ENCODE measurements around the gene IL12RB1.

The IL12RB1 gene

GRCh38 chr19:18126097-18126496 lies 39.4 kb upstream of the IL12RB1 start:
- no peak for DNase-seq (ENCODE audit: low read depth)
- in situ Hi-C loops (cut with HindIII; ENCODE audit: low sequenced_read_pairs), result no loop called here
- TF ChIP-seq, protein P1, sequence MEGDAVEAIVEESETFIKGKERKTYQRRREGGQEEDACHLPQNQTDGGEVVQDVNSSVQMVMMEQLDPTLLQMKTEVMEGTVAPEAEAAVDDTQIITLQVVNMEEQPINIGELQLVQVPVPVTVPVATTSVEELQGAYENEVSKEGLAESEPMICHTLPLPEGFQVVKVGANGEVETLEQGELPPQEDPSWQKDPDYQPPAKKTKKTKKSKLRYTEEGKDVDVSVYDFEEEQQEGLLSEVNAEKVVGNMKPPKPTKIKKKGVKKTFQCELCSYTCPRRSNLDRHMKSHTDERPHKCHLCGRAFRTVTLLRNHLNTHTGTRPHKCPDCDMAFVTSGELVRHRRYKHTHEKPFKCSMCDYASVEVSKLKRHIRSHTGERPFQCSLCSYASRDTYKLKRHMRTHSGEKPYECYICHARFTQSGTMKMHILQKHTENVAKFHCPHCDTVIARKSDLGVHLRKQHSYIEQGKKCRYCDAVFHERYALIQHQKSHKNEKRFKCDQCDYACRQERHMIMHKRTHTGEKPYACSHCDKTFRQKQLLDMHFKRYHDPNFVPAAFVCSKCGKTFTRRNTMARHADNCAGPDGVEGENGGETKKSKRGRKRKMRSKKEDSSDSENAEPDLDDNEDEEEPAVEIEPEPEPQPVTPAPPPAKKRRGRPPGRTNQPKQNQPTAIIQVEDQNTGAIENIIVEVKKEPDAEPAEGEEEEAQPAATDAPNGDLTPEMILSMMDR (IDR thresholded peaks at IDR 0.05; ENCODE audit: low read depth, low read length, missing control alignments), result no peak
- no peak overlapping the region for H3K4me3 ChIP-seq (ENCODE audit: low read depth, low read length)

- in situ Hi-C loops (cut with HindIII; ENCODE audit: low sequenced_read_pairs), result no loop called here
- no peak overlapping the region for H3K4me3 ChIP-seq (ENCODE audit: low read depth, low read length)
- TF ChIP-seq, protein P1 (IDR thresholded peaks at IDR 0.05; ENCODE audit: low read depth, low read length, missing control alignments), result no peak
- DNase-seq (ENCODE audit: low read depth), result no peak
These were observed 37.1 kb upstream of the IL12RB1 start for GRCh38 chr19:18123819-18124218.

DNA sequence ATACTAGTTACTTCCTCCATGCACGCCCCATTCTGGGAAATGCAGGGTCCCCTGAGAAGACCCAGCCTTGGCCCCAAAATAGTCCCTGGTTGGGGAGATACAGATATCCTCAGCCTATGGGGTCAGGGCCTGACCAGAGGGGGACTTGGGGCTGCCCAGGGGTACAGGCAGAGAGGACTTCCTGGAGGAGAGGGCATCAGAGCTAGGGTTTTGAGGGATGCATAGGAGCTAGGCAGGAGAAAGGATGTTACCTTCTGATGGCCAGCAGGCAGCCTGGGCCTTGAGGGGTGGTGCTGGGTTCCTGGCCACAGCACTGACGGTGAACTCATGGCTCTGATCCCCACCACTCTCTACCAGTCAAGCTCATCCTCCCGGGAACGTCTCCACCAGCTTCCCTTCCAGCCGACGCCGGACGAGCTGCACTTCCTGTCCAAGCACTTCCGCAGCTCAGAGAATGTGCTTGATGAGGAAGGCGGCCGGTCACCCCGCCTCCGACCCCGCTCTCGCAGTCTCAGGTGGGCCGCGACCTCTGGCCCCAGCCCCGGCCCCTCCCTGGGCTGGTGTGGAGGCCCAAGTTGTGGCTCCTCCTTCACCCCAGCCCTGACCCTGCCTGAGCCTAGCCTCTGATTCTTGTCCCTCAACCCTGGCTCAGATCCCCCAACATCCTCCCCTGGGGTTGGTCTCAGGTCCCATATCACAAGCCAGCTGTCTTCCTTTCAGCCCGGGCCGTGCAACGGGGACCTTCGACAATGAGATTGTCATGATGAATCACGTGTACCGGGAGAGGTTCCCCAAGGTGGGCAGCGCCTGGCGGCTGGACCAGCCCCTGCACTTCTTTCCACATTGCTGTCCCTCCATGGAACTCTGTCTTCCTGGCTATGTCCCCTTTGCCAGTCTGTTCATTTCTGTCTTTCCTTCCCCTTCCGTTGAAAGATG lies 36.4 kb upstream of the IL12RB1 start:
- in situ Hi-C loops (cut with HindIII; ENCODE audit: low sequenced_read_pairs), result no loop called here
- DNase-seq (ENCODE audit: low read depth), result no peak
- TF ChIP-seq, protein P1 (IDR thresholded peaks at IDR 0.05; ENCODE audit: low read depth, low read length, missing control alignments), result no peak

DNA sequence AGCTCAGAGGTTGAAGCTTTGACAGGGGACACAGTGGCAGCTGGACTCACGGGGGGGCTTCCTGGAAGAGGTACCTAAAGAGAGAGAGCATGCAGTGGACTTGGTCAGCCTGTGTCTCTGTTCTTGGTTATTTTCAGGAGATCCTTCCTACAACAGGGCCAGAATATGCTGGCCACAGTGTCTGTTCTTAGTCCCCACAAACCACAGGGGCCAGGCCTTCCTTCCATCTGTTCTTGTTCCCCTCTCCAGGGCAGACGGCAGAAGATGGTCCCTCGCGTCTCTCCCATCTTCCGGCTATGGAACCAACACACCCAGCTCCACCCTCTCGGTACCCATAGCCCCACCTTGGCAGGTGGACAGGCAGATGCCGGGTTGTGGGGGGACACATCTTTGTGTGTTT lies 35.7 kb upstream of the IL12RB1 start:
- in situ Hi-C loops (cut with HindIII; ENCODE audit: low sequenced_read_pairs), result no loop called here
- H3K4me3 ChIP-seq (ENCODE audit: low read depth, low read length), result no peak overlapping the region
- TF ChIP-seq, protein P1 (IDR thresholded peaks at IDR 0.05; ENCODE audit: low read depth, low read length, missing control alignments), result no peak
- DNase-seq (ENCODE audit: low read depth), result no peak

More for the DNA sequence above, 36.4 kb upstream of the IL12RB1 start:
- no peak overlapping the region for H3K4me3 ChIP-seq (ENCODE audit: low read depth, low read length)

- no peak for DNase-seq (ENCODE audit: low read depth)
- H3K4me3 ChIP-seq (ENCODE audit: low read depth, low read length), result no peak overlapping the region
- TF ChIP-seq, protein P1 (IDR thresholded peaks at IDR 0.05; ENCODE audit: low read depth, low read length, missing control alignments), result no peak
- in situ Hi-C loops (cut with HindIII; ENCODE audit: low sequenced_read_pairs), result no loop called here
These were observed 34.4 kb upstream of the IL12RB1 start for GRCh38 chr19:18121166-18121565.

DNA sequence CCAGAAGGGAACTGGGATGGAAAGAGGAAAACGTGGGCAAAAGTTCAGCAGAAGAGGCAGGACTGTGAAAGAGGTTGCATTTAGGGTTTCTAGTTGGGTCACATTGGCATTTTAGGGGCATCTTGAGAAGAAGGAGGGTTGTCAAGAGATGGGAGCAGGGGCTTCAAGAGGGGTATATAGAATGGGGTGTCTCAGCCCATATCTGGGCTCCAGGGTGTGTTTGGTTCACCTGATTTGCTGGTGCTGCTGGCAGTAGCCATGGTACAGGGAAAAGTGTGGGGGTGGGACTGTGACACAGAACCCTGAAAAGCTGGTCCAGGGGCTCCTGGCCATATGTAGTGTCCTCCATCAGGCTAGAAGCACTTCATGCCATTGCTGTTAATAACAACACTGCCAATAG lies 33.4 kb upstream of the IL12RB1 start:
- DNase-seq (ENCODE audit: low read depth), result no peak
- TF ChIP-seq, protein P1 (IDR thresholded peaks at IDR 0.05; ENCODE audit: low read depth, low read length, missing control alignments), result no peak
- in situ Hi-C loops (cut with HindIII; ENCODE audit: low sequenced_read_pairs), result no loop called here
- H3K4me3 ChIP-seq (ENCODE audit: low read depth, low read length), result no peak overlapping the region
